SK-N-SH (cell line): ENCODE data around the gene PLEKHA4. TPM values are rescaled to one million over a fixed set of nuclear protein-coding genes. Genes with fewer than 3 reads are reported as not detected.

Experiments
- CTCF ChIA-PET: fragments of 300-600, 350-600 bp; formaldehyde crosslinking; extraction: SDS; loops from one replicate; lab custom pipeline; 2021; lab: Yijun Ruan, JAX
- POLR2A ChIA-PET: fragments of 350-600 bp; sonication (Branson Sonifier 250); formaldehyde crosslinking; extraction: SDS; loops from one replicate; lab custom pipeline; 2020; ENCODE audit warnings: antibody characterized with exemption, inconsistent platforms; lab: Yijun Ruan, JAX
- DNase-seq: peaks from one replicate; pipeline ENCODE4 v3.0.0; 2012
- H2AFZ ChIP-seq: fragments of 200-600 bp; sonication (generic); 2 replicates; pipeline ENCODE4 v1.8.1; 2016; ENCODE audit warnings: antibody characterized with exemption, mild to moderate bottlenecking, low read depth
- H3F3A ChIP-seq: fragments of 200-600 bp; sonication (generic); replicated peaks from 2 replicates; pipeline ENCODE3; 2016; ENCODE audit warnings: antibody characterized with exemption, mild to moderate bottlenecking; ENCODE audit not compliant: insufficient read depth
- H3K27ac ChIP-seq, 2 experiments: fragments of 200-500 bp in 1 of 2; fragments of 200-600 bp in 1 of 2; sonication (Bioruptor generic) in 1 of 2; sonication (generic), shearing (Covaris generic) in 1 of 2; 2 replicates each; pipeline versions ENCODE4 v1.5.1 to v1.6.1; 2014 to 2016; ENCODE audit warnings: low read depth in 2 of 2, inconsistent platforms in 1 of 2, low read length in 1 of 2, mild to moderate bottlenecking in 1 of 2, mixed read lengths in 1 of 2
- H3K27me3 ChIP-seq: fragments of 200-600 bp; sonication (generic), shearing (Covaris generic); 2 replicates; pipeline ENCODE4 v1.6.1; 2016; ENCODE audit warnings: mixed run types; ENCODE audit not compliant: insufficient read depth
- H3K36me3 ChIP-seq, 2 experiments: fragments of 200-500 bp in 1 of 2; fragments of 200-600 bp in 1 of 2; sonication (Bioruptor generic) in 1 of 2; sonication (generic) in 1 of 2; replicated peaks in 1 of 2; 2 replicates each; pipeline versions ENCODE3 to v1.5.1; 2014 to 2016; ENCODE audit warnings: low read length in 1 of 2, mild to moderate bottlenecking in 1 of 2; ENCODE audit not compliant: insufficient read depth in 2 of 2, control insufficient read depth in 1 of 2
- H3K4me1 ChIP-seq, 2 experiments: fragments of 200-500 bp in 1 of 2; fragments of 200-600 bp in 1 of 2; sonication (Bioruptor generic) in 1 of 2; sonication (generic), shearing (Covaris generic) in 1 of 2; 2 replicates each; pipeline versions ENCODE4 v1.5.1 to v1.6.1; 2014 to 2016; ENCODE audit warnings: low read depth in 1 of 2, low read length in 1 of 2, mixed run types in 1 of 2; ENCODE audit not compliant: insufficient read depth in 2 of 2, control insufficient read depth in 1 of 2
- H3K4me2 ChIP-seq: fragments of 200-600 bp; sonication (generic), shearing (Covaris generic); 2 replicates; pipeline ENCODE4 v1.6.1; 2017; ENCODE audit warnings: mixed run types
- H3K4me3 ChIP-seq, 2 experiments: fragments of 200-500 bp in 1 of 2; fragments of 200-600 bp in 1 of 2; sonication (Bioruptor generic) in 1 of 2; sonication (generic), shearing (Covaris generic) in 1 of 2; 2 replicates each; pipeline versions ENCODE4 v1.5.1 to v1.8.1; 2014 to 2016; ENCODE audit warnings: low read depth in 2 of 2, inconsistent platforms in 1 of 2, low read length in 1 of 2, mild to moderate bottlenecking in 1 of 2, mixed read lengths in 1 of 2, moderate library complexity in 1 of 2
- H3K79me2 ChIP-seq: fragments of 200-600 bp; sonication (generic); 2 replicates; pipeline ENCODE4 v1.8.1; 2017; ENCODE audit warnings: mild to moderate bottlenecking; ENCODE audit not compliant: insufficient read depth
- H3K9ac ChIP-seq: fragments of 200-600 bp; sonication (generic); 2 replicates; pipeline ENCODE4 v1.6.1; 2017; ENCODE audit warnings: mixed run types
- H3K9me2 ChIP-seq: fragments of 200-600 bp; sonication (generic); 2 replicates; pipeline ENCODE4 v1.6.1; 2017; ENCODE audit warnings: mixed run types
- H3K9me3 ChIP-seq: fragments of 200-600 bp; sonication (generic); 2 replicates; pipeline ENCODE4 v1.6.1; 2017; ENCODE audit warnings: mixed run types, mild to moderate bottlenecking, moderate library complexity
- H4K20me1 ChIP-seq: fragments of 200-600 bp; sonication (generic); 2 replicates; pipeline ENCODE4 v1.6.1; 2017; ENCODE audit warnings: mild to moderate bottlenecking, mixed run types; ENCODE audit not compliant: insufficient read depth
- CHD2 ChIP-seq: fragments of 150-350 bp; IDR thresholded peaks from 2 replicates; pipeline ENCODE4 v1.6.1; 2018; ENCODE audit warnings: low read length; ENCODE audit not compliant: partially characterized antibody
- ELF1 ChIP-seq: IDR thresholded peaks from 2 replicates; pipeline ENCODE4 v1.4.0; 2012
- EP300 ChIP-seq, 2 experiments: IDR thresholded peaks; 2 replicates each; pipeline versions ENCODE4 v1.4.0 to v1.6.1; 2012; ENCODE audit warnings: borderline replicate concordance in 1 of 2, low read depth in 1 of 2, low read length in 1 of 2
- EZH2phosphoT487 ChIP-seq: fragments of 200-600 bp; sonication (generic); IDR thresholded peaks from 2 replicates; pipeline ENCODE4 v1.6.1; 2017; ENCODE audit warnings: low read depth, mixed run types, mild to moderate bottlenecking, antibody characterized with exemption, moderate library complexity, borderline replicate concordance
- FOXM1 ChIP-seq: IDR thresholded peaks from 2 replicates; pipeline ENCODE4 v1.4.0; 2012; ENCODE audit warnings: low read depth, mild to moderate bottlenecking
- GABPA ChIP-seq: IDR thresholded peaks from 2 replicates; pipeline ENCODE4 v1.4.0; 2012; ENCODE audit warnings: low read depth, mild to moderate bottlenecking
- GATA2 ChIP-seq: sonication (generic); formaldehyde crosslinking; IDR thresholded peaks from 2 replicates; pipeline ENCODE4 v1.5.0; 2020; ENCODE audit warnings: mild to moderate bottlenecking, missing genetic modification reagents
- MXI1 ChIP-seq: IDR thresholded peaks from 2 replicates; pipeline ENCODE4 v1.6.1; 2012; ENCODE audit warnings: mild to moderate bottlenecking, low read depth, low read length, improper control_type of control experiment
- NFIC ChIP-seq: IDR thresholded peaks from 2 replicates; pipeline ENCODE4 v1.4.0; 2012; ENCODE audit warnings: borderline replicate concordance
- RCOR1 ChIP-seq: fragments of 150-350 bp; IDR thresholded peaks from 2 replicates; pipeline ENCODE4 v1.6.1; 2017; ENCODE audit warnings: antibody characterized with exemption, low read length
- REST ChIP-seq: IDR thresholded peaks from 2 replicates; pipeline ENCODE4 v1.6.1; 2012; ENCODE audit warnings: mild to moderate bottlenecking, low read depth, low read length, moderate library complexity
- RFX5 ChIP-seq: IDR thresholded peaks from 2 replicates; pipeline ENCODE4 v1.6.1; 2012; ENCODE audit warnings: mild to moderate bottlenecking, improper control_type of control experiment, low read length
- RXRA ChIP-seq: IDR thresholded peaks from 2 replicates; pipeline ENCODE4 v1.4.0; 2012; ENCODE audit warnings: low read depth, mild to moderate bottlenecking, borderline replicate concordance
- TCF12 ChIP-seq: IDR thresholded peaks from 2 replicates; pipeline ENCODE4 v1.4.0; 2012
- TEAD4 ChIP-seq: IDR thresholded peaks from 2 replicates; pipeline ENCODE4 v1.4.0; 2012; ENCODE audit warnings: mild to moderate bottlenecking, borderline replicate concordance; ENCODE audit not compliant: insufficient read depth
- YY1 ChIP-seq: IDR thresholded peaks from 2 replicates; pipeline ENCODE4 v1.4.0; 2012; ENCODE audit warnings: low read depth, mild to moderate bottlenecking
- ZBTB33 ChIP-seq: IDR thresholded peaks from 2 replicates; pipeline ENCODE4 v1.4.0; 2012; ENCODE audit warnings: low read depth, borderline replicate concordance
- WGBS: methylation state at CpG from one replicate; pipeline ENCODE4 v1.1.6; 2017; ENCODE audit warnings: low lambda C conversion rate; 5-methylcytosine and 5-hydroxymethylcytosine counted together
- polyA plus RNA-seq, 3 experiments: library from polyadenylated mRNA; depleted of rRNA; stranded (reverse); fragments of >200 nt; gene quantifications; 2 replicates each; pipeline ENCODE4 v1.2.3, GENCODE V29; 2012
- TF ChIP-seq, protein P1 (sequence below): fragments of 150-350 bp; IDR thresholded peaks from 2 replicates; pipeline ENCODE4 v1.6.1; 2017; ENCODE audit warnings: antibody characterized with exemption, low read length, low read depth, borderline replicate concordance

The PLEKHA4 gene
- polyA plus RNA-seq, 1 of the 3 experiments (the other 2 are of a cell fraction): 5.6 TPM

DNA sequence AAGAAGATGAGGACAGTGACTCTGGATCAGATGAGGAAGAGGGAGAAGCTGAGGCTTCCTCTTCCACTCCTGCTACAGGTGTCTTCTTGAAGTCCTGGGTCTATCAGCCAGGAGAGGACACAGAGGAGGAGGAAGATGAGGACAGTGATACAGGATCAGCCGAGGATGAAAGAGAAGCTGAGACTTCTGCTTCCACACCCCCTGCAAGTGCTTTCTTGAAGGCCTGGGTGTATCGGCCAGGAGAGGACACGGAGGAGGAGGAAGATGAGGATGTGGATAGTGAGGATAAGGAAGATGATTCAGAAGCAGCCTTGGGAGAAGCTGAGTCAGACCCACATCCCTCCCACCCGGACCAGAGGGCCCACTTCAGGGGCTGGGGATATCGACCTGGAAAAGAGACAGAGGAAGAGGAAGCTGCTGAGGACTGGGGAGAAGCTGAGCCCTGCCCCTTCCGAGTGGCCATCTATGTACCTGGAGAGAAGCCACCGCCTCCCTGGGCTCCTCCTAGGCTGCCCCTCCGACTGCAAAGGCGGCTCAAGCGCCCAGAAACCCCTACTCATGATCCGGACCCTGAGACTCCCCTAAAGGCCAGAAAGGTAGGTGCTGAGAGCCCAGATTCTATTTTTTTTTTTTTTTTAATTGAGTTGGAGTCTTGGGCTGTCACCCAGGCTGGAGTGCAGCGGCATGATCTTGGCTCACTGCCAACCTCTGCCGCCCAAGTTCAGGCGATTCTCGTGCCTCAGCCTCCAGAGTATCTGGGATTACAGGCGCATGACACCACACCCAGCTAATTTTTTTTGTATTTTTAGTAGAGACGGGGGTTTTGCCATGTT, 6.1 kb upstream of the PLEKHA4 start:
- H3F3A ChIP-seq: peaks cover 41% of the 10 kb centered on the region
- peak overlapping the region; percentile 94 to 96 for H3K4me3 ChIP-seq
- no peaks in the 10 kb centered on the region for H3K27me3 ChIP-seq
- H3K9me2 ChIP-seq: no peaks in the 10 kb centered on the region
- H3K4me2 ChIP-seq: peak overlapping the region; percentile 93
- no peaks in the 10 kb centered on the region for H3K9me3 ChIP-seq
- ChIA-PET POLR2A (interaction anchor here (2.2 kb wide), 1 partner anchor 26 kb away, joined by 5 read pairs; the partner anchor contains the start of gene NUCB1), CTCF (interaction anchor here (1.0 to 1.7 kb wide), 3 partner anchors 96 to 200 kb away, joined by 3 to 7 read pairs (median 3); no protein-coding TSS in a partner anchor)
- peaks cover 59% of the 10 kb centered on the region for H4K20me1 ChIP-seq
- peak overlapping the region in 1 of 2 experiments; percentile 100; a peak in 2 of 4 replicates for H3K27ac ChIP-seq
- TF ChIP-seq RFX5 (no peak), NFIC (peak; percentile 69), TEAD4 (no peak), YY1 (no peak), FOXM1 (no peak)
- peaks cover 29 to 64% of the 10 kb centered on the region in 2 experiments for H3K36me3 ChIP-seq
- 31% methylated on average over 17 of the region's 17 CpGs for WGBS
- peaks cover 69% of the 10 kb centered on the region for H3K79me2 ChIP-seq
- H3K9ac ChIP-seq: peak overlapping the region; percentile 100
- DNase-seq: no peak
- no peak overlapping the region for H2AFZ ChIP-seq
- peaks cover 12 to 28% of the 10 kb centered on the region in 2 experiments; a peak in 3 of 4 replicates for H3K4me1 ChIP-seq

- H3F3A ChIP-seq: peaks cover 34% of the 10 kb centered on the region
- peak overlapping the region; percentile 92 to 100 for H3K27ac ChIP-seq
- H3K27me3 ChIP-seq: no peaks in the 10 kb centered on the region
- H3K36me3 ChIP-seq: peaks cover 29 to 55% of the 10 kb centered on the region in 2 experiments
- peak overlapping the region; percentile 94 to 96 for H3K4me3 ChIP-seq
- H3K4me1 ChIP-seq: peaks cover 13 to 30% of the 10 kb centered on the region in 2 experiments; a peak in 3 of 4 replicates
- POLR2A ChIA-PET: interaction anchor here (0.6 kb wide), 1 partner anchor 80 kb away, joined by 4 read pairs; no protein-coding TSS in a partner anchor
- no peak for DNase-seq
- peaks cover 63% of the 10 kb centered on the region for H3K79me2 ChIP-seq
- H3K9ac ChIP-seq: peak overlapping the region; percentile 100
- peaks cover 56% of the 10 kb centered on the region for H4K20me1 ChIP-seq
- WGBS: 75% methylated on average over 14 of the region's 14 CpGs
- H2AFZ ChIP-seq: no peak overlapping the region
- H3K9me3 ChIP-seq: no peaks in the 10 kb centered on the region
- CTCF ChIA-PET: interaction anchor here (1.0 to 1.7 kb wide), 3 partner anchors 97 to 199 kb away, joined by 3 to 7 read pairs (median 3); no protein-coding TSS in a partner anchor
- H3K4me2 ChIP-seq: peak overlapping the region; percentile 93
- no peaks in the 10 kb centered on the region for H3K9me2 ChIP-seq
- no peak for TF ChIP-seq CHD2
- no peak for TF ChIP-seq TEAD4
- no peak for TF ChIP-seq EP300 (IDR thresholded peaks at IDR 0.05; ENCODE audit: borderline replicate concordance in 1 of 2, low read depth in 1 of 2, low read length in 1 of 2)
- no peak for TF ChIP-seq EZH2phosphoT487
- no peak for TF ChIP-seq YY1
- TF ChIP-seq GABPA: no peak
- TF ChIP-seq TCF12: no peak
- TF ChIP-seq GATA2 (CRISPR knock-in tag): no peak
- TF ChIP-seq, protein P1, sequence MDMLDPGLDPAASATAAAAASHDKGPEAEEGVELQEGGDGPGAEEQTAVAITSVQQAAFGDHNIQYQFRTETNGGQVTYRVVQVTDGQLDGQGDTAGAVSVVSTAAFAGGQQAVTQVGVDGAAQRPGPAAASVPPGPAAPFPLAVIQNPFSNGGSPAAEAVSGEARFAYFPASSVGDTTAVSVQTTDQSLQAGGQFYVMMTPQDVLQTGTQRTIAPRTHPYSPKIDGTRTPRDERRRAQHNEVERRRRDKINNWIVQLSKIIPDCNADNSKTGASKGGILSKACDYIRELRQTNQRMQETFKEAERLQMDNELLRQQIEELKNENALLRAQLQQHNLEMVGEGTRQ: no peak
- no peak for TF ChIP-seq ZBTB33
- no peak for TF ChIP-seq RCOR1
- TF ChIP-seq ELF1: no peak
- TF ChIP-seq MXI1: no peak
- TF ChIP-seq RXRA: no peak
- TF ChIP-seq REST: no peak
These were observed 5.3 kb upstream of the PLEKHA4 start for GRCh38 chr19:48873476-48874302.
